GM18520 (cell line): ENCODE results near the gene PKP4.
"Not testable (repeated sequence)": the region's sequence is repeated elsewhere in the genome, so short reads cannot be mapped to it uniquely, and the experiment has no call there.

Experiments
- ATAC-seq: cut with Tn5 transposase; IDR thresholded peaks from one replicate; pipeline ENCODE4 v1.9.1; 2021; ENCODE audit not compliant: unreplicated experiment

The PKP4 gene

GRCh38 chr2:158671360-158672245 is 214.9 kb downstream of the PKP4 start:
- no peak for ATAC-seq

DNA sequence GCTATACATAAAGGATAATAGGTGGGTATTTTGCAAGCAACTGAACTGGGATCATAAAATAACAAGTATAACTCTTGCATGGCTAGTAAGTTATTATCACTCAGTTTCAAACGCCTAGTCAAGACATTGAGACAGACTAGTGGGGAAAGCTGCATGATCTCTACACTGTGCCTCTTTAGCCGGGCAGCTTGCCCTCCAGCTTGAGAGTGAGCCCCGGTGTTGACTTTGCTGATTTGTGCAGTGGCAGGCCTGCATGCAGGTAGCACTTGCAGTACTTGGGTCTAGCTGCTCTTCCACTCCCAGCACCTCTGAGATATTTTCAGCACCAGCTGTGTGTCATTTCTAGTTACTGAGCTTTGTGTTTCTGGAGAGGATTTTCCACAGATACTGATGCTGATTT is 219.5 kb downstream of the PKP4 start:
- no peak for ATAC-seq

DNA sequence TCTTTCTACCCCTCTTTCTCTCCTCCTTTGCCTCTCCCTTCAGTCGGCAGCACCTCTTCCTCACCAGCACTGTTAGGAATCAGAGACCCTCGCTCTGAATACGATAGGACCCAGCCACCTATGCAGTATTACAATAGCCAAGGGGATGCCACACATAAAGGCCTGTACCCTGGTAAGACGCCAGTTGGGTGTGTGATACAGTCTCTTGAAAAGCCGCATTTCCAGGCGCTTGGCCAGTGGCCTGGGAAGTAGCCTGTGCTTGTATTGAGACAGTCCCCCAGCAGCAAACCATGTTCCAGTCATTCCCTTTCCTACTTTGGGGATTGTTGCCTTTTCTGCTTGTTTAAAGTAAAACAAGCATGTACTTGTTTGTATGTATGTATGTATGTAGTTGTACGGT is 219.9 kb downstream of the PKP4 start:
- no peak for ATAC-seq

GRCh38 chr2:158677542-158677941 is 220.8 kb downstream of the PKP4 start:
- no peak for ATAC-seq

GRCh38 chr2:158681816-158682215 is 225.1 kb downstream of the PKP4 start:
- ATAC-seq: no peak

DNA sequence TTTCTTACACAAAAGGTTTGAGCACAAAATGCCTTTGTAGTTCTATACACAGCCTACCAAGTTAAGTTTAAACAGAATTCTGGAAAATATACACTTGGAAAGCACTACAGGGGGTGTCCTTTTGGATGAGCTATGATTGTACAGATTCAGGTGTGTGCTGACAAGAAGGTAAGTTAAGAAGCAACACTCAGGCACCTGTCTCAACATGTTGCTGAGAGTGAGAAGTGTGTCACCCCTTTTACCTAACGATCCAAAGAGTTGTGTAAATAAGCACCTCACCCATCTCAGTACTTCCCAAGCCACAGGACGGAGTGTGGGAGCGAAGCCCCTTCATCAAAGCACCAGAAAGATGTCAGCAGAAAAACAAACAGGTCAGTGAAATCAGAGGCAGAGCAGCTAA is 228.9 kb downstream of the PKP4 start:
- no peak for ATAC-seq

DNA sequence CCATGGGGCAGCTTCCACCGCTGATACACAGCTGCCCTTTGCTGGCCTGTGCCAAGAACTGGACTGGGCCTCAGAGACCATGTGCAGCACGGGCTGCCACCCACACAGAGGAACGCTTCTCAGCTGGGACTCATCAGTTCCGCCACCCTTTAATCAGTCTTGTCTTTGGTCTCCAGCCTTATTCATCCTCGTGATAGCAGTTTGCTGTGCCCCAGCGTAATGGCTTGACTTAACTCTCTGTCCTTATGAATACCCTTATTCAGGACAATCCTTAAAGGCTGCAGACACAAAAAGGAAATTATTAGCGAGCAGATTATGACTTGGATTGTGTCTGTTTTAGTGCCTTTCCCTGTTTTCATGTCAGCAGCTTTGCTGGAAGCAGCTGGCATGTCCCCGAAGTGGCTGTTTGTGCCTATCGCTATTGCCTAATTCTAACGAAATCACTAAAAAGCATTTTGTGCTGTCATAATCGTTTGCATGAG is 229.5 kb downstream of the PKP4 start:
- ATAC-seq: no peak

- no peak for ATAC-seq
Observed at GRCh38 chr2:158687315-158687714, 230.6 kb downstream of the PKP4 start.

GRCh38 chr2:158688721-158689120 is 232.0 kb downstream of the PKP4 start:
- ATAC-seq: no peak

DNA sequence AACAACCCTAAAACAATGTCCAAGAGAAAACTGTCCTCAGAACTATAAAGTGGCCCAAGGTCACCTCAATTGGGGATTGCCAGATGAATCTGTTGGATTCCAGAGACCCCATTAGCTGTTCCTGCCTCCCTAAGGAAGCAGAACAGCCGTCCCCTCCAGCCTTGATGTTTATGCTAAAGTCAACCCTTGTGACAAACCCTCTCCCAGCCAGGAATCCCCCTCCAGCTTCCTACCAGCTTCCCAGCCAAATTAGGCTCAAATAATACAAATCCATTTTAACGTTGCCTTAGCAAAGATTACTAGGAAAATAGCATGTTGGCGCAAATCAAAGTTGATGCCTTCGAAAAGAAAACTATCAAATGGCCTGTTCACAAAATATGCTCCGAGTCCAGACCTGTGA is 232.6 kb downstream of the PKP4 start:
- no peak for ATAC-seq

GRCh38 chr2:158690823-158691222 is 234.1 kb downstream of the PKP4 start:
- ATAC-seq: no peak

DNA sequence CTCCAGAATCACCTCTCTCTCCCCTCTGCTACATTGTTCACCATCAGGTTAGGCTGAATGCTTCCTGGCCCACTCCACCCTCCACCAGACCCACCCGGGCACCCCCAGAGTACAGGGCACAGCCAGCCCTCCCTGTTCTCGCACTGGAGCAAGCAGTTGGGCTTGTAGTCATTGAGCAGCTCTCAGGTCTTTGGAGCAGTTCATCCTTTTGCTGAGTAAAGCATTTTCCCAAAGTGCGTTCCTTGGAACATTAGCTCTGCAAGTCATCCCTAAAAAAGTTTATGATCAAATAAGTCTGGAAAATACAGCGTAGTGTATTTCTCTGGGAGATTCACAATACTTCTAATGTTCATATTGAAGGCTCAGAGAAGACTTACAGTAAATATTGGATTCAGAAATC is 234.9 kb downstream of the PKP4 start:
- no peak for ATAC-seq

GRCh38 chr2:158692372-158693103 is 235.8 kb downstream of the PKP4 start:
- ATAC-seq: no peak

GRCh38 chr2:158693476-158693875 is 236.7 kb downstream of the PKP4 start:
- ATAC-seq: no peak

DNA sequence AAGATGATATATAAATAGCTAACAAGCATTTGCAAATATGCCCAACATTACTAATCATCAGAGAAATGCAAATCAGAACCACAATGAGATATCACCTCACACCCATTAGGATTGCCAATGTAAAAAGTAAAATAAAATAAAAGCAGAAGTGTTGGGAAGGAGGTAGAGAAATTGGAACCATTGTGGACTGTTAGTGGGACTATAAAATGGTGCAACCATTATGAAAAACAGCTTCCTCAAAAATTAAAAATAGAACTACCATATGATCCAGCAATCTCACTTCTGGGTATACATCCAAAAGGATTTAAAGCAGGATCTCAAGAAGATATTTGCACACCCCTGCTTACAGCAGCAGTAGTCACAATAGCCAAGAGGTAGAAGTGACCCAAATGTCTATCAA is 238.6 kb downstream of the PKP4 start:
- no peak for ATAC-seq

- not testable (repeated sequence) for ATAC-seq
Observed at GRCh38 chr2:158695744-158696143, 239.0 kb downstream of the PKP4 start.

GRCh38 chr2:158699323-158699722 is 242.6 kb downstream of the PKP4 start:
- no peak for ATAC-seq

DNA sequence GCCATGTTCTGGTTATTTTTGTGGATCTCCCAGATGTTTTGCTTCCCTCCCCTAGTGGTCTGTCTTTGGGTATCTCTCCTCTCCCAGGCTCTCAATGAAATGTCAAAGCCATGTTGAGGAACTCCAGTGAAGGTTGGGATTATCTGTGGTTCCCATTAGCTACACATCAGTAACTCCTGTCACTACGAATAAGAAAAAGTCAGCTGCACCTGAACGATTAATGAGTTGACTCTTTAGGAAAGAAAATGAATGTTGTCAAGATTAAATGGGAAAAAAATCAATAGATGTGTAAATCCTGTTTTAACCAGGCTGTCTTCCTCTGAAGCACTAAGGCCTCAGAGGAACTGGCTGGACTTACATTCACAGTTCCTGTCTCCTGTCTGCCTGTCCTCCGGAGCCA is 244.3 kb downstream of the PKP4 start:
- no peak for ATAC-seq

- ATAC-seq: no peak
Observed at GRCh38 chr2:158702740-158703139, 246.0 kb downstream of the PKP4 start.

DNA sequence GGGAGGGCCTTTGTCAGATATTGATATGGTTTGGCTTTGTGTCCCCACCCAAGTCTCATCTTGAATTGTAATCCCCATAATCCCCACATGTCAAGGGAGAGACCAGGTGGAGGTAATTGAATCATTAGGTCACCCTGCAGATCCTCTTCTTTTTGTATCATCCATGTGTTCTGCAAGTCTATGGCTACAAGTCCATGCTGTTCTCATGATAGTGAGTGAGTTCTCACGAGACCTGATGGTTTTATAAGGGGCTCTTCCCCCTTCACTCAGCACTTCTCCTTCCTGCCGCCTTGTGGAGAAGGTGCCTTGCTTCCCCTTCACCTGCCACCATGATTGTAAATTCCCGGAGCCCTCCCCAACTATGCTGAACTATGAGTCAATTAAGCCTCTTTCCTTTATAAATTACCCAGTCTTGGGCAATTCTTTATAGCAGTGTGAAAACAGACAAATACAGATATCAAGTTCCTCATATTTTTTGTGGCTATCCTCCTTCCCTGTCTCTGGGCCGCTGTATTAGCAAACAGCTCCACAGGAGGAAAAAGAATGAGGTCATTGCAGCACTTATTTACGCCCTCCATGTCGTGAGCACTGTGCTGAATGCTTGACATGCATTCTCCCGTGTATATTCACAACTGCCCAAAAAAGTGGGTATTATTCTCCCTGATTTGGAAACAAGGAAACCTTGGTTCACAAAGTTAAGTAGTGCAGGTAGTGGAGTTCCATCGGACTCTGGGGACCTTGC is 248.1 kb downstream of the PKP4 start:
- ATAC-seq: not testable (repeated sequence)

- no peak for ATAC-seq
Observed at GRCh38 chr2:158712791-158713522, 256.2 kb downstream of the PKP4 start.
